Measurements from ENCODE around the gene HDAC8.

HDAC8 gene

GRCh38 chrX:72572248-72573157 lies at the start of gene HDAC8:
Gene HDAC8 (minus strand): TSS chrX:72572843. CDS start chrX:72572761, 82 bp downstream.
- H3K27ac ChIP-seq = peak within 1 kb of the TSS; percentile 83
- TF ChIP-seq ZFX (IDR thresholded peaks at IDR 0.05) = 0 out of 2 replicates have a peak, but pooled peaks have one; percentile 11
- no peak for TF ChIP-seq CTCF (conservative IDR thresholded peaks at IDR 0.05)

DNA sequence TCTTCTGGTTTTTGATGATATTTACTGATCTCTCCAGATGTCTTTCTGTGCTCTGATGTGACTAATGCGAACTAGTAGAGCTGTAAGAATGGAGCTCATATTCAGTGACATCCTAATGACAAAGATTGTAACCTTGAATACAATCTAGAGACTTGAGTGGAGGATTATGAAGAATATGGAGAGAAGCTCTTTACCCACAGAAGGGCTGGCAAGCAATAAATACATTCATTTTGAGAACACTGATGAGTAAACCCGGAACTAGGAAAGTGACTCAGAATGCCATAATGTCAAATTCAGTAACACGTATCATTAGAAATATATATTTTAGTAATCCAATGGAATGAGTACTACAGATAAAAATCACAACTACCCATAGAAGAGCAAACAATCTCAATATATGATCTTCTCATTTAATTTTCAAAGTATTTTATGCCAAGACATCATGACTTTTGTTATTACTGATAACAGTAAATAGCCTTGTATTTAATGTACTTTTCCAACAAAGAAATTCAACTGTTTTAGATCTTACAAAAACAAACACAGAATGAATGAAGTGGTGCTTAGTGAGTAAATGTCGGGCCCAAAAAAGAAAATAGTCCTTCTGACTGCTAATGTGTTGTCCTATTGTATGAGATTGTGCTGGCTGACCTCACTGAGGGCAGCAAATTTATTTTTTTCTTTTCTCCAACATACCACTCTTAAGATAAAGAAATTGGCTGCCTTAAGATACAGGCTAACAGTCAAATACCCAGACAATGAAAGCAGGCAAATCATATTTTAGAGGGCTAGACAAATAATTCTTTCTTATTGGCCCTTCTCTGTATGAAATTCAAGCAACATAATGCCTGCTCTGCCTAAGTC lies 49.2 kb upstream of the HDAC8 start:
- TF ChIP-seq ZFX (IDR thresholded peaks at IDR 0.05) (no peak), CTCF (conservative IDR thresholded peaks at IDR 0.05) (no peak)
- H3K27ac ChIP-seq = no peak overlapping the region

DNA sequence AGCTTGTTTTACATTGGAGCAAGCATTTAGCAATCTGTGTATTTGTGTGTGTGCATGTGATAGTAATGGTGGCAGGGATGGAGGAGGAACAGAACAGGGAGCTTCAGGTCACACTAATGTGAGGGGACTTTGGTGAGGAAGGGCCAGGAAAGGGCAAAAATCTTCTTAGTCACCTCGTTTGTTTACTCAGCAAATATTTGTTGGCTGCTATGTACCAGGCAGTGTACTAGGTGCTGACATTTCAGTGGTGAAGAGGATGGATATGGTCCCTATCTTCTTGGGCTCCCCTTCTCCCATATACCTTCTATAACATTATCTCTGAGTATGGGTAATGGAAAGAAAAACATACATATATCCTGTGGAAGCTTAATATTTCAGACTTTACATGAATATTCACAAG lies 48.5 kb upstream of the HDAC8 start:
- TF ChIP-seq CTCF (conservative IDR thresholded peaks at IDR 0.05) (no peak), ZFX (IDR thresholded peaks at IDR 0.05) (no peak)
- H3K27ac ChIP-seq = peak overlapping the region; percentile 63

DNA sequence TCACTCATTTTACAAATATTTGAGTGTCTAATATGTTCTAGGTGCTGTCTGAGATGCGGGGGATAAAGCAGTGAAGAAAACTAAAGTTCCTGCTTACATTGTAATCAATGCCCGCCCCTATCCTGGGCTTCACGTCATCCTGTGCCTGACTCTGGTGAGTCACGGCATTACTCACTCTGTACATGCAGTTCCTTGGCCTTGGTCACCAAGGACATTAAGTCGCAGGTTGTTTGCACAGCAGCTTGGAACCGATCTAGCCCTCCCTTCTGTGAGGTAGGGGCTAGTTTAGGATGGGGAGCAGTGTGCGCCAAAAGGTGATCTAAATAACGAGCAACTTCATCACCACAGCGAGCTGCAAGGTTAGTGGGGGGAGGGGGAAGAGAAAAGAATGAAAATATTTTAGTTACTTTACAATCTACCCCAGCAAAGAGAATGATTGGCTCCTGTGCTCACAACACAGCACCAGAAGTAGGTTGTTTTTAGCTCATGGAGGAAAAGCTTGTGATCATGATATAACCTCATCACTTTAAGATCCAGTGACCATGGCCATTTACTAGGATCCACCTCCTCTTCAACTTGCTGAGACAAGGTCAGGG lies 48.0 kb upstream of the HDAC8 start:
- TF ChIP-seq ZFX (IDR thresholded peaks at IDR 0.05) (no peak), CTCF (conservative IDR thresholded peaks at IDR 0.05) (no peak)
- peak overlapping the region; percentile 63 for H3K27ac ChIP-seq

- no peak overlapping the region for H3K27ac ChIP-seq
- TF ChIP-seq ZFX (IDR thresholded peaks at IDR 0.05) (no peak), CTCF (conservative IDR thresholded peaks at IDR 0.05) (peak; percentile 33)
Observed at GRCh38 chrX:72609313-72609712, 36.7 kb upstream of the HDAC8 start.

DNA sequence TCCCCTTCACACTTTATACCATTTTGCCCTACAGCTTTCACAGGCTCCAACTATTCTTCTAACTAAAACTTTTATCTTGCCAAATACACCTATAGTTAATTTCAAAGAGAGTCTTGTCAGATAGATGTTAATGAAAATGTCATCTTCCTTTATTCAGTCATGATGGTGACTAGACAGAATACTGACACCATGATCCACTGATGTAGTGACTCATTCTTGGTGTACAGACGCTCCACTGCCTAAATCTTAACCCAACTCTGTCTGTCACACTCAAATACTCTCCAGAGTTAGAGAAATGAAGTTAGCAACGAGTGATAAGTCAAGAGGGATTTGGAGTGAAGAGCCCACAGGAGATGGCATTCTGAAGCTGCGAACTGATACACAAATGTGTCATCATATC lies 32.1 kb upstream of the HDAC8 start:
- TF ChIP-seq CTCF (conservative IDR thresholded peaks at IDR 0.05) (no peak), ZFX (IDR thresholded peaks at IDR 0.05) (no peak)
- H3K27ac ChIP-seq = no peak overlapping the region

All from C4-2B (cell line).